ENCODE data around the gene DAB1. TPM values are rescaled to one million over a fixed set of nuclear protein-coding genes. Genes with fewer than 3 reads are reported as not detected.
"Not testable (repeated sequence)": the region's sequence is repeated elsewhere in the genome, so short reads cannot be mapped to it uniquely, and the experiment has no call there.

The DAB1 gene
- total RNA-seq, 1 donor, result under 0.01 TPM

- DNase-seq (ENCODE audit: low read depth in 2 of 3, low spot score in 2 of 3), result no peak
Measured at GRCh38 chr1:57363643-57364042, 60.2 kb downstream of the DAB1 start.

- no peak for DNase-seq (ENCODE audit: low read depth in 2 of 3, low spot score in 2 of 3)
Measured at GRCh38 chr1:57363165-57363564, 60.7 kb downstream of the DAB1 start.

- no peak for DNase-seq (ENCODE audit: low read depth in 2 of 3, low spot score in 2 of 3)
Measured at GRCh38 chr1:57362480-57362879, 61.4 kb downstream of the DAB1 start.

DNA sequence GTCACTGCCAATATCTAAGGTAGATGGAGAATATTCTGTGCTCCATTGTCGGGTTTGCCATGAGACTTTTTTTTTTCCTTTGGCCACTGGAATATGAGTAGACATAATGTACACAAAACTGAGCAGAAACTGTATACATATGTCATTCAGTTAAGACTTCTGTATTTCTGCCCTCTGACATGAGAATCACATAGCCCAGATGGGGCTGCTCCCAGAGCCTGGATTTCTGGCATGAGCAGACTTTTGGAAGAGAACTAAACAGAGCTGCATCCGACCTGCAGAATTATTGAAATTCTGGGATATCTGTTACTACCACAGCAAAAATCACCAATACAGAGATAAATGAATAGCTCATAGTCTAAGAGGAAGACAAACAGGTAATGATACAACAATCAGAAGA lies 62.3 kb downstream of the DAB1 start:
- DNase-seq (ENCODE audit: low read depth in 2 of 3, low spot score in 2 of 3), result no peak

DNA sequence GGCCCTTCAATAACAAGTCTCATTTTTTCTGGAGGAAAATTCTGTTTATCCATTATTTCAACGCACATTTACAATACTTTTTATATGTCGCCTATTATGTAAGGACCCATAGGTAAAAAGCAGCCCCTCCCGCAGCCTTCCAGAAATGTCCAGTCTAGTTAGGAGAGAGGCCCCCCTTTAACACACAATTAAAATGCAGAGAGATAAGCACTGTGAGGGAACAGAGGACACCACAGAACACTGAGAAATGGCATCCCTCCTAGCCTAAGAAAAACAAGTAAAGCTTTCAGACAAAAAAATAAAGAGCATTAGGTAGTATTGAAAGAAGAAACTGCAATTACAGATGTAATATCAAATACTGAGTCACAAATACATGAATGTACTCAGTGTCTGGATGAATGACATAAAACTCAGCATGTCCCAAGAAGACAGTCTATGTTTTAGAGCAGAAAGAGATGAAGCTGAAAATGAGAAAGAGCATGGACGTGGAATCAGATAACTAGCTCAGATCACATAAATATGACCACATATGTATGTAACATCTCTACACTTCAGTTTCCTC lies 62.9 kb downstream of the DAB1 start:
- DNase-seq (ENCODE audit: low read depth in 2 of 3, low spot score in 2 of 3), result no peak

DNA sequence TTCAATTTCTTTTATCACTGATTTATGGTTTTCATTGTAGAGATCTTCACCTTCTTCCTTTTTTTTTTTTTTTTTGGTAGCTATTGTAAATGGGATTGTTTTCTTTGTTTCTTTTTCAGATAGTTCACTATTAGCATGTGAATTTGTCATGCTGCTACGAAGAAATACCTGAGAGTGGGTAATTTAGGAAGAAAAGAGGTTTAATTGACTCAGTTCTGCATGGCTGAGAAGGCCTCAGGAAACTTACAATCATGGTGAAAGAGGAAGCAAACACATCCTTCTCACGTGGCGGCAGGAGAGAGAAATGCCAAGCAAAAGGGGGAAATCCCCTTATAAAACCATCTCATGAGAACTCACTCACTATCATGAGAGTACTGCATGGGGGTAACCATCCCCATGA lies 66.4 kb downstream of the DAB1 start:
- DNase-seq (ENCODE audit: low read depth in 2 of 3, low spot score in 2 of 3), result no peak

DNA sequence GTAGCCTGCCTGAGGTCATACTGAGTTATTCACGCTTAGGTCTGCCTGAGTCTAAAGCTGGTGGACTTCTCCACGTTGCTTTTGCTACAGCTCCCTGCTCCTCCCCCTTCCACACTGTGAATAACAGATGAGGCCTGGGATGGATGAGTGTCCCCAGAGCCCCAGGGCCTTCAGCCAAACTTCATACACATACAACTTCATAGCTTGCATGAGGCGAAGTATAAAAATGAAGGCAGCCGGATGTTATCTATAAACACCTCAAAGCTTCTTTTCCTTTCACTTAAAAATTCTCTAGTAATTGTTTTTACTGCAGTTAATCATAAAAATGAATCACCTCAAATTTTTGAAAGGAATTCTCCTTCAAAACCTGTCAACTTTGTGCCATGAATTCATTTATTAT lies 70.2 kb downstream of the DAB1 start:
- DNase-seq (ENCODE audit: low read depth in 2 of 3, low spot score in 2 of 3), result no peak

- no peak for DNase-seq (ENCODE audit: low read depth in 2 of 3, low spot score in 2 of 3)
Measured at GRCh38 chr1:57350610-57351009, 73.2 kb downstream of the DAB1 start.

- no peak for DNase-seq (ENCODE audit: low read depth in 2 of 3, low spot score in 2 of 3)
Measured at GRCh38 chr1:57348921-57349320, 74.9 kb downstream of the DAB1 start.

GRCh38 chr1:57345916-57346315 lies 77.9 kb downstream of the DAB1 start:
- no peak for DNase-seq (ENCODE audit: low read depth in 2 of 3, low spot score in 2 of 3)

DNA sequence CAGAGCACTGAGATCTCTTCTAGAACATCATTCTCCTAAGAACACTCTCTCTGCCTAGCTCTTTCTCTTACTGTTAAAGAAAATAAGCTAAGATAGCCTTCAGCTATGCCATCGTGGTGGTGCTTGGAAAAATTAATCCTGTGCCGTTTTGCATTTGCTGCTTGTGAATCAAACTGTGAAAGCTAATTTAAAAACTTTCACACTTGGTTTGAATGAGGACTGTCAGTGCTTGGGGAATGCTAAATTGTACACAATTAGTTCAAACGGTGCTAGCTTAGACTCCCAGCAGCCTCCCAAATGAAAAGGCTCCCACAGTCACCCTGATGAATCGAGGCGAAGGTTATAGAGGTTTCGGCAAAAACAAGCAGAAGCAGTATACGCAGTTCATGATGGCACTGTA lies 79.6 kb downstream of the DAB1 start:
- DNase-seq (ENCODE audit: low read depth in 2 of 3, low spot score in 2 of 3), result no peak

DNA sequence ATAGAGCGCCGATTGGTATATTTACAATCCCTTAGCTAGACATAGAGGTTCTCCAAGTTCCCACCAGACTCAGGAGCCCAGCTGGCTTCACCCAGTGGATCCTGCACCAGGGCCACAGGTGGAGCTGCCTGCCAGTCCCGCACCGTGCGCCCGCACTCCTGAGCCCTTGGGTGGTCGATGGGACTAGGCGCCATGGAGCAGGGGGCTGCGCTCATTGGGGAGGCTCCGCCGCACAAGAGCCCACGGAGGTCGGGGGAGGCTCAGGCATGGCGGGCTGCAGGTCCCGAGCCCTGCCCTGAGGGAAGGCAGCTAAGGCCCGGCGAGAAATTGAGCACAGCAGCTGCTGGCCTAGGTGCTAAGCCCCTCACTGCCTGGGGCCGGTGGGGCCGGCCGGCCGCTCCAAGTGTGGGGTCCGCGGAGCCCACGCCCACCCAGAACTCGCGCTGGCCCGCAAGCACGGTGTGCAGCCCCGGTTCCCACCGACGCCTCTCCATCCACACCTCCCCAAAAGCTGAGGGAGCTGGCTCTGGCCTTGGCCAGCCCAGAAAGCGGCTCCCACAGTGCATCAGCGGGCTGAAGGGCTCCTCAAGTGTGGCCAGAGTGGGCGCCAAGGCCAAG lies 80.5 kb downstream of the DAB1 start:
- not testable (repeated sequence) for DNase-seq (ENCODE audit: low read depth in 2 of 3, low spot score in 2 of 3)

DNA sequence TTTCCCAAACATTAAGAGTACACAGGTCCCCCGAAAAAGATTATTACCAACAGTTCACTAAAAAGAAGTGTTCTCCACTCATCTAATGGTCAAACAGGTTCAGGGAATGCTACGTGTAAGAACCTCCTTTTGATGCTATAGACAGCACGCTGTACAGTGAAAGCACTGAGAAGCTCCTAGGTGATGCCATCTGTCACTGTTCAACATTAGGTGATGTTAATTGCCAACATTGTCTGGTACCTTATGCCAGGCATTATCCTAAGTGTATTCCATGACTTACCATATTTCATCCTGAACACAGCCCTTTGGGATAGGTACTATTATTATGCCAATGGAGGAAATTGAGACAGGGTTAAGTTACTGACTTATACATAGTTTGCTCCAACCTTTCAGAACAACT lies 82.1 kb downstream of the DAB1 start:
- DNase-seq (ENCODE audit: low read depth in 2 of 3, low spot score in 2 of 3), result no peak

DNA sequence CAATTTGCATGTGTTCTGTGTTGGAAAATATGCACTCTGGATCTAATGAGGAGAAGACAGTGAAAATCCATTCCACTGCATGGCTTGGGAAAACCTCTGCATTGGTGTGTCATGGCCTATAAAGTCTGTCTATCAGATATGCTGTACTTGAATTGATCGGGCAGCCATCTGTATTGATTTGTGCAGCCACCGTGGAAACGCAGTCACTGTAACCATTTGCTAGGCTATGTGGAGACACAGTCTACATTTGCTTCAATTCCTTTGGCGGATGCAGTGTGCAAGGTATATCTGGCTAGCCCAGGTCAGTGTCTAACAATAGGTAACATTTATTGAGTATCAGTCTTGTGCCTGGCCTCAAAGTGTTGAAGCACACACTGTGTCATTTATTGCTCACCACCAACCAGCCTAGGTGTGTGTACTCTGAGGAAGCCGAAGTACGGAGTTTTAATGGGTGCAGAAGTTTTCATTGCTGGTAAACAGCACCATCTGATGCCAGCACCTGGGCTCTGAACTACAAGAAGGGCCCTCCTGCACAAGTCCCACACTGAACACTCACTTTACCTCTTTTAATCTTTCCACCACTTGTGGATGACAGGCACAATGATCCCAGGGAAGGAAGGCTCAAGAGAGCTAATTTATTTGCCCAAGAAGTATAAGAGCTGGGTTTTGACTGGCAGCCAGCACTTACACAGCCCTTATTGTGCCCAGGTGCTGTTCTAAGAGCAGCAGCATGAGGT lies 83.4 kb downstream of the DAB1 start:
- DNase-seq (ENCODE audit: low read depth in 2 of 3, low spot score in 2 of 3), result no peak

GRCh38 chr1:57337623-57338022 lies 86.2 kb downstream of the DAB1 start:
- no peak for DNase-seq (ENCODE audit: low read depth in 2 of 3, low spot score in 2 of 3)

- DNase-seq (ENCODE audit: low read depth in 2 of 3, low spot score in 2 of 3), result no peak
Measured at GRCh38 chr1:57336793-57337192, 87.1 kb downstream of the DAB1 start.

DNA sequence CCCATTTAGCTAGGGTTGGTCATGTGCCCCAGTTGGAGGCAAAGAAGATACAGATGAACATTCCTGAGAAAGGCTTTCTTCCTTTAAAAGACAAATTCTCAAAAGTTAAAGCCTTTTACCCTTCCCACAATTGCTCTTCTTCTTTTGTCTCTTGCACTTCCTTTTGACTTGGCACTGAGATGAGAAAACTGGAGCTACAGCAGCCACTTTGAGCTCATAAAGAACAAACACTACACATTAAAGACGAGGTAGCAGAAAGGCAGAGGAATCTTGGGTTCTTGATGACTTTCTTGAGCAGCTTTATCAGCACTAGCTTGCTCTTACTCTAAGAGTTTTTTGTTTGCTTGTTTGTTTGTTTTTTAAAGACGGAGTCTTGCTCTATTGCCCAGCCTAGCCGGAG lies 92.2 kb downstream of the DAB1 start:
- no peak for DNase-seq (ENCODE audit: low read depth in 2 of 3, low spot score in 2 of 3)

- no peak for DNase-seq (ENCODE audit: low read depth in 2 of 3, low spot score in 2 of 3)
Measured at GRCh38 chr1:57329937-57330336, 93.9 kb downstream of the DAB1 start.

GRCh38 chr1:57329001-57329527 lies 94.8 kb downstream of the DAB1 start:
- DNase-seq (ENCODE audit: low read depth in 2 of 3, low spot score in 2 of 3), result no peak

GRCh38 chr1:57327946-57328345 lies 95.9 kb downstream of the DAB1 start:
- no peak for DNase-seq (ENCODE audit: low read depth in 2 of 3, low spot score in 2 of 3)

- no peak for DNase-seq (ENCODE audit: low read depth in 2 of 3, low spot score in 2 of 3)
Measured at GRCh38 chr1:57327336-57327735, 96.5 kb downstream of the DAB1 start.

GRCh38 chr1:57325536-57325935 lies 98.3 kb downstream of the DAB1 start:
- DNase-seq (ENCODE audit: low read depth in 2 of 3, low spot score in 2 of 3), result no peak

All from hematopoietic multipotent progenitor cell (in vitro differentiated cells).